Body of pancreas (tissue), 4 donors: ENCODE results near the gene CDA.

ENCODE experiments used
- CTCF ChIP-seq, 7 experiments: fragments of 450-650 bp in 4 of 7; fragments of 200-600 bp in 3 of 7; sonication (generic) in 3 of 7; IDR thresholded peaks; one replicate each; pipeline ENCODE4 v1.5.1; 2016 to 2019; ENCODE audit warnings: antibody characterized with exemption in 7 of 7
- POLR2A ChIP-seq, 3 donors: fragments of 450-650 bp; IDR thresholded peaks; one replicate each; pipeline ENCODE4 v1.6.1; 2016; ENCODE audit warnings: antibody characterized with exemption in 3 of 3, mild to moderate bottlenecking in 2 of 3

DNA sequence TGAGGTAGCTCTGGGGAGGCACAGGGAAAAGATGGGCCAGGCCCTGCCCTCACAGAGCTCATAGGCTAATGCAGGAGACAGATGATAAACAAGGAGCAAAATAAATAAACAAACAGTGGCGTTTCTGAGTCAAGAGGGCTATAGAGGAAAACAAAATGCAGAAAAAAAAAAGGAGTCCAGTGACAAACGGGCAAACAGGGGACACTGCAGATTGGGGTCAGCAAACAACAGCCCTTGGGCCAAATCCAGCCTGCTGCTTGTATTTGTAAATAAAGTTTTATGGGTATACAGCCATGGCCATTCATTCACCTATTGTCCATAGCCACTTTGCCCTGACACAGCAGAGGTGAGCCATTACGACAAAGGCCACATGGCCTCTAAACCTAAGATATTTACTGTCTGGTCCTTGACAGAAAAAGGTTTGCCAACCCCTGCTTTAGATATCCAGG, 25.3 kb downstream of the CDA start:
- no peak for TF ChIP-seq CTCF (IDR thresholded peaks at IDR 0.05)
- no peak for TF ChIP-seq POLR2A (IDR thresholded peaks at IDR 0.05)
